GM12878 (cell line): ENCODE results near the gene MRPS18A. TPM values are rescaled to one million over a fixed set of nuclear protein-coding genes. Genes with fewer than 3 reads are reported as not detected.

Experiments used
- ATAC-seq: fragments of 200-7000 bp; cut with Tn5 transposase; 3 replicates; pipeline ENCODE4 v1.9.1; 2020; ENCODE audit warnings: mild to moderate bottlenecking, moderate library complexity
- BruUV-seq: library from RNA; stranded (reverse); fragments of 400-500 nt; replicated peaks from 2 replicates; lab custom pipeline; 2021; lab: Mats Ljungman, UMichigan
- CTCF ChIA-PET: fragments of 300-600 bp; sonication (Branson Sonifier 250); formaldehyde crosslinking; extraction: SDS; loops from one replicate; lab custom pipeline; 2021; ENCODE audit warnings: inconsistent platforms; lab: Yijun Ruan, JAX
- POLR2A ChIA-PET: fragments of 350-600 bp; formaldehyde crosslinking; extraction: SDS; loops from one replicate; lab custom pipeline; 2021; ENCODE audit warnings: inconsistent platforms; lab: Charles Lee
- RAD21 ChIA-PET: fragments of 300-600 bp; sonication (Branson Sonifier 250); formaldehyde crosslinking; loops from one replicate; lab custom pipeline; 2023; ENCODE audit warnings: antibody characterized with exemption; ENCODE audit not compliant: unreplicated experiment; lab: Charles Lee
- SMC1A ChIA-PET: fragments of 300-600 bp; sonication (Branson Sonifier 250); formaldehyde crosslinking; loops from one replicate; lab custom pipeline; 2023; ENCODE audit not compliant: unreplicated experiment, uncharacterized antibody; lab: Charles Lee
- DNase-seq: peaks from one replicate; pipeline ENCODE4 v3.0.0-alpha.2; 2011; ENCODE audit warnings: low read depth, low spot score
- FAIRE-seq: peaks from 3 replicates; lab custom pipeline; 2011; peaks lifted over from hg19 to GRCh38; lab: Jason Lieb, UNC
- H2AFZ ChIP-seq: 2 replicates; pipeline ENCODE4 v1.6.0; 2011; ENCODE audit warnings: low read depth, low read length, control low read depth; ENCODE audit not compliant: control insufficient read depth
- H3K27ac ChIP-seq: 2 replicates; pipeline ENCODE4 v1.5.1; 2011; ENCODE audit warnings: control low read depth; ENCODE audit not compliant: control insufficient read depth, insufficient read depth
- H3K27me3 ChIP-seq, 2 experiments: replicated peaks in 1 of 2; 2 replicates each; pipeline versions ENCODE4 v1.6.0 to v1.6.1; 2011; ENCODE audit warnings: low read length in 1 of 2; ENCODE audit not compliant: control insufficient read depth in 2 of 2, insufficient read depth in 2 of 2
- H3K36me3 ChIP-seq, 2 experiments: 2 replicates each; pipeline ENCODE4 v1.5.1; 2011; ENCODE audit warnings: low read length in 1 of 2; ENCODE audit not compliant: control insufficient read depth in 2 of 2, insufficient read depth in 2 of 2
- H3K4me1 ChIP-seq: 2 replicates; pipeline ENCODE4 v1.6.1; 2011; ENCODE audit warnings: mild to moderate bottlenecking, low read length, moderate library complexity, mixed read lengths; ENCODE audit not compliant: control insufficient read depth, insufficient read depth
- H3K4me2 ChIP-seq: 2 replicates; pipeline ENCODE4 v1.6.0; 2011; ENCODE audit warnings: control low read depth; ENCODE audit not compliant: control insufficient read depth, insufficient read depth
- H3K4me3 ChIP-seq: fragments of 200-600 bp; sonication (generic); 2 replicates; pipeline ENCODE4 v1.5.1; 2016
- H3K79me2 ChIP-seq: 2 replicates; pipeline ENCODE4 v1.6.0; 2011; ENCODE audit warnings: low read length; ENCODE audit not compliant: control insufficient read depth, insufficient read depth
- H3K9ac ChIP-seq: 2 replicates; pipeline ENCODE4 v1.8.0; 2011; ENCODE audit warnings: low read length, control low read depth, mixed read lengths; ENCODE audit not compliant: control insufficient read depth, insufficient read depth
- H3K9me3 ChIP-seq: replicated peaks from 3 replicates; pipeline ENCODE4 v1.5.1; 2011; ENCODE audit warnings: mild to moderate bottlenecking, low read length; ENCODE audit not compliant: control insufficient read depth, insufficient read depth
- H4K20me1 ChIP-seq: 2 replicates; pipeline ENCODE4 v1.6.0; 2011; ENCODE audit not compliant: control insufficient read depth, insufficient read depth
- BACH1 ChIP-seq: fragments of 450-650 bp; IDR thresholded peaks from 2 replicates; pipeline ENCODE4 v1.6.1; 2017; ENCODE audit warnings: mild to moderate bottlenecking, borderline replicate concordance
- BCL11A ChIP-seq: IDR thresholded peaks from 2 replicates; pipeline ENCODE4 v1.6.1; 2011; ENCODE audit warnings: low read depth, low read length
- BHLHE40 ChIP-seq, 2 experiments: fragments of 450-650 bp in 1 of 2; IDR thresholded peaks; 2 replicates each; pipeline ENCODE4 v1.6.1; 2011 to 2017; ENCODE audit warnings: low read depth in 2 of 2, borderline replicate concordance in 1 of 2, improper control_type of control experiment in 1 of 2, low read length in 1 of 2, mild to moderate bottlenecking in 1 of 2
- CHD2 ChIP-seq: IDR thresholded peaks from 2 replicates; pipeline ENCODE4 v1.6.1; 2011; ENCODE audit warnings: low read depth, low read length, improper control_type of control experiment, borderline replicate concordance
- EZH2 ChIP-seq: IDR thresholded peaks from 2 replicates; pipeline ENCODE4 v1.6.1; 2012; ENCODE audit warnings: low read depth, mild to moderate bottlenecking, control low read depth, inconsistent platforms, low read length, borderline replicate concordance; ENCODE audit not compliant: control insufficient read depth
- IRF4 ChIP-seq: IDR thresholded peaks from 2 replicates; pipeline ENCODE4 v1.6.1; 2011; ENCODE audit warnings: low read depth, low read length
- MEF2A ChIP-seq: IDR thresholded peaks from 2 replicates; pipeline ENCODE4 v1.6.1; 2011; ENCODE audit warnings: low read depth, mild to moderate bottlenecking, low read length, moderate library complexity; ENCODE audit not compliant: insufficient read depth
- PML ChIP-seq: IDR thresholded peaks from 2 replicates; pipeline ENCODE4 v1.6.1; 2012; ENCODE audit warnings: low read length, inconsistent platforms
- POLR2AphosphoS2 ChIP-seq: IDR thresholded peaks from 2 replicates; pipeline ENCODE4 v1.6.1; 2011; ENCODE audit warnings: low read depth, mild to moderate bottlenecking, low read length, improper control_type of control experiment, moderate library complexity
- SP1 ChIP-seq: IDR thresholded peaks from one replicate; pipeline ENCODE4 v1.6.1; 2011; ENCODE audit warnings: low read depth, low read length
- SREBF1 ChIP-seq: IDR thresholded peaks from 2 replicates; pipeline ENCODE4 v1.6.1; 2012; ENCODE audit warnings: mild to moderate bottlenecking, low read length
- YY1 ChIP-seq: IDR thresholded peaks from 2 replicates; pipeline ENCODE4 v1.6.1; 2011; ENCODE audit warnings: low read depth, mild to moderate bottlenecking, low read length
- ZNF24 ChIP-seq: fragments of 450-650 bp; IDR thresholded peaks from 2 replicates; pipeline ENCODE4 v1.6.1; 2017; ENCODE audit warnings: antibody characterized with exemption, mild to moderate bottlenecking
- WGBS: methylation state at CpG from one replicate; pipeline ENCODE4 v1.1.6; 2016; ENCODE audit warnings: low lambda C conversion rate; ENCODE audit not compliant: insufficient replicate concordance, insufficient coverage; ENCODE audit errors: missing lambda C conversion rate; 5-methylcytosine and 5-hydroxymethylcytosine counted together
- in situ Hi-C: fragments of 300-500 bp; cut with MboI; formaldehyde crosslinking; loops from 9 replicates; pipeline ENCODE4 v1.14.3; 2018; ENCODE audit warnings: mixed read lengths
- intact Hi-C: fragments of 100-400 bp; cut with micrococcal nuclease; formaldehyde crosslinking; loops from one replicate; pipeline ENCODE4 v1.14.2; 2022; ENCODE audit not compliant: unreplicated experiment
- polyA plus RNA-seq, 11 experiments: library from polyadenylated mRNA; depleted of rRNA in 4 of 11; unstranded in 6 of 11; stranded (reverse) in 5 of 11; fragments of >200 nt; fragmentation: Nextera tagmentation in 4 of 11; fragmentation: Illumina TruSeq in 1 of 11; extraction: Ambion mirVana in 4 of 11; extraction: Trizol in 1 of 11; gene quantifications; 1 replicate in 1 of 11; 2 replicates in 10 of 11; pipeline versions ENCODE4 v1.2.1 to v1.2.3, GENCODE V29; 2011 to 2016; ENCODE audit warnings: inconsistent platforms in 2 of 11, missing spikeins in 2 of 11, low read depth in 1 of 11
- total RNA-seq, 4 experiments: library from RNA; depleted of rRNA in 3 of 4; stranded (reverse); fragments of >200 nt in 3 of 4; fragmentation: Illumina TruSeq in 1 of 4; extraction: Trizol in 1 of 4; gene quantifications; 2 replicates each; pipeline versions ENCODE4 v1.2.1 to v1.2.3, GENCODE V29; 2013 to 2021
- TF ChIP-seq, protein P1 (sequence below): fragments of 450-650 bp; formaldehyde crosslinking; IDR thresholded peaks from 2 replicates; pipeline ENCODE4 v1.4.0; 2020; ENCODE audit warnings: mild to moderate bottlenecking, moderate library complexity
- TF ChIP-seq, protein P2 (sequence below): IDR thresholded peaks from 2 replicates; pipeline ENCODE4 v1.6.1; 2012; ENCODE audit warnings: mild to moderate bottlenecking, low read depth, low read length
- TF ChIP-seq, protein P3 (sequence below): fragments of 450-650 bp; IDR thresholded peaks from 2 replicates; pipeline ENCODE4 v1.6.1; 2017; ENCODE audit warnings: low read depth, mild to moderate bottlenecking, moderate library complexity

Gene MRPS18A
- total and polyA plus RNA-seq, 10 of the 15 experiments (the other 5 are each of a cell fraction or from before 2014, with no cell fraction given): 66.3 to 158 (median 98.7) TPM

DNA sequence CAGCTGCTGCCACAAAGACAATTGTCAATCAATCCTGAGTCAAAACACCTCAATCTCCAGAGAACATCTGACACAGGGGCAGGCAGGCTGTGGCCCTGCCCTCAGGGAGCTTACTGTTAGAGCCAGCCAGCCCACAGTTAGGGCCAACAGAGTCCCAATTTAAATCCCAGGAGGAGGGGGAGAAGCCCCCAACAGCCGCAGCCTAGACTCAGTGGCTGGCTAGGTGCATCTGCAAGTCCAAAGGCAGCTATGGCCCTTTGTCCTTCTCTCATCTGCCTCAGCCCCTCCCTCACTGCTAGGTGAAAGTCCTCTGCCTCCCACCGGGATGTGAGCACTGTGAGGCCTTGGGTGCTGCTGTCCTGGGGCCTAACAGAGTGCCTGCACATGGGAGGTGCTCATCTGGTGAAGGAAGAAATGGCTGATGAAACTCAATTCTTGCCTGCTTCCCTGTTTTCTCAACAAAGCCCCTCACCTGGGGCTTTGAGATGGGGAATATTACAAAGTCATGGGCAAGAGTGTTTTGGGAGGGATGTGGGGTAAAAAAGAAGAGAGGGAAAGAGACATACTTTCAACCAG, 48.7 kb upstream of the MRPS18A start:
- Histone ChIP-seq H3K27me3 (no peaks in the 10 kb centered on the region), H3K9me3 (peaks cover 2% of the 10 kb centered on the region; the same call in 2 of the 3 replicates), H3K9ac (no peak overlapping the region), H3K4me1 (peaks cover 19% of the 10 kb centered on the region), H2AFZ (no peak overlapping the region), H3K4me3 (no peak overlapping the region), H3K4me2 (no peak overlapping the region), H3K79me2 (no peaks in the 10 kb centered on the region), H4K20me1 (no peaks in the 10 kb centered on the region), H3K27ac (no peak overlapping the region), H3K36me3 (no peaks in the 10 kb centered on the region)
- ChIA-PET SMC1A (interaction anchor here (0.7 to 1.0 kb wide), 3 partner anchors 12 to 26 kb away, joined by 3 to 4 read pairs (median 3); no protein-coding TSS in a partner anchor), POLR2A (no interaction called here), RAD21 (interaction anchor here (1.0 kb wide), 1 partner anchor 34 kb away, joined by 4 read pairs; the partner anchor contains the start of gene VEGFA), CTCF (interaction anchor here (1.4 to 1.7 kb wide), 2 partner anchors 12 to 69 kb away, joined by 3 to 6 read pairs; no protein-coding TSS in a partner anchor)
- FAIRE-seq: no peak
- BruUV-seq: no TSS peak
- intact Hi-C loops: no loop called here
- in situ Hi-C loops: no loop called here
- no peak for ATAC-seq
- no peak for DNase-seq
- WGBS: 37% methylated on average over 2 of the region's 2 CpGs
- TF ChIP-seq SREBF1 (no peak), IRF4 (no peak), CHD2 (no peak), EZH2 (no peak), BCL11A (no peak), BACH1 (no peak), POLR2AphosphoS2 (no peak), PML (no peak), MEF2A (no peak), BHLHE40 (IDR thresholded peaks at IDR 0.05; ENCODE audit: borderline replicate concordance in 1 of 2, low read depth in 2 of 2, low read length in 1 of 2) (no peak), YY1 (no peak), ZNF24 (no peak), SP1 (no peak)
- TF ChIP-seq, protein P1, sequence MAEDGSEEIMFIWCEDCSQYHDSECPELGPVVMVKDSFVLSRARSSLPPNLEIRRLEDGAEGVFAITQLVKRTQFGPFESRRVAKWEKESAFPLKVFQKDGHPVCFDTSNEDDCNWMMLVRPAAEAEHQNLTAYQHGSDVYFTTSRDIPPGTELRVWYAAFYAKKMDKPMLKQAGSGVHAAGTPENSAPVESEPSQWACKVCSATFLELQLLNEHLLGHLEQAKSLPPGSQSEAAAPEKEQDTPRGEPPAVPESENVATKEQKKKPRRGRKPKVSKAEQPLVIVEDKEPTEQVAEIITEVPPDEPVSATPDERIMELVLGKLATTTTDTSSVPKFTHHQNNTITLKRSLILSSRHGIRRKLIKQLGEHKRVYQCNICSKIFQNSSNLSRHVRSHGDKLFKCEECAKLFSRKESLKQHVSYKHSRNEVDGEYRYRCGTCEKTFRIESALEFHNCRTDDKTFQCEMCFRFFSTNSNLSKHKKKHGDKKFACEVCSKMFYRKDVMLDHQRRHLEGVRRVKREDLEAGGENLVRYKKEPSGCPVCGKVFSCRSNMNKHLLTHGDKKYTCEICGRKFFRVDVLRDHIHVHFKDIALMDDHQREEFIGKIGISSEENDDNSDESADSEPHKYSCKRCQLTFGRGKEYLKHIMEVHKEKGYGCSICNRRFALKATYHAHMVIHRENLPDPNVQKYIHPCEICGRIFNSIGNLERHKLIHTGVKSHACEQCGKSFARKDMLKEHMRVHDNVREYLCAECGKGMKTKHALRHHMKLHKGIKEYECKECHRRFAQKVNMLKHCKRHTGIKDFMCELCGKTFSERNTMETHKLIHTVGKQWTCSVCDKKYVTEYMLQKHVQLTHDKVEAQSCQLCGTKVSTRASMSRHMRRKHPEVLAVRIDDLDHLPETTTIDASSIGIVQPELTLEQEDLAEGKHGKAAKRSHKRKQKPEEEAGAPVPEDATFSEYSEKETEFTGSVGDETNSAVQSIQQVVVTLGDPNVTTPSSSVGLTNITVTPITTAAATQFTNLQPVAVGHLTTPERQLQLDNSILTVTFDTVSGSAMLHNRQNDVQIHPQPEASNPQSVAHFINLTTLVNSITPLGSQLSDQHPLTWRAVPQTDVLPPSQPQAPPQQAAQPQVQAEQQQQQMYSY (CRISPR knock-in tag): no peak
- TF ChIP-seq, protein P2, sequence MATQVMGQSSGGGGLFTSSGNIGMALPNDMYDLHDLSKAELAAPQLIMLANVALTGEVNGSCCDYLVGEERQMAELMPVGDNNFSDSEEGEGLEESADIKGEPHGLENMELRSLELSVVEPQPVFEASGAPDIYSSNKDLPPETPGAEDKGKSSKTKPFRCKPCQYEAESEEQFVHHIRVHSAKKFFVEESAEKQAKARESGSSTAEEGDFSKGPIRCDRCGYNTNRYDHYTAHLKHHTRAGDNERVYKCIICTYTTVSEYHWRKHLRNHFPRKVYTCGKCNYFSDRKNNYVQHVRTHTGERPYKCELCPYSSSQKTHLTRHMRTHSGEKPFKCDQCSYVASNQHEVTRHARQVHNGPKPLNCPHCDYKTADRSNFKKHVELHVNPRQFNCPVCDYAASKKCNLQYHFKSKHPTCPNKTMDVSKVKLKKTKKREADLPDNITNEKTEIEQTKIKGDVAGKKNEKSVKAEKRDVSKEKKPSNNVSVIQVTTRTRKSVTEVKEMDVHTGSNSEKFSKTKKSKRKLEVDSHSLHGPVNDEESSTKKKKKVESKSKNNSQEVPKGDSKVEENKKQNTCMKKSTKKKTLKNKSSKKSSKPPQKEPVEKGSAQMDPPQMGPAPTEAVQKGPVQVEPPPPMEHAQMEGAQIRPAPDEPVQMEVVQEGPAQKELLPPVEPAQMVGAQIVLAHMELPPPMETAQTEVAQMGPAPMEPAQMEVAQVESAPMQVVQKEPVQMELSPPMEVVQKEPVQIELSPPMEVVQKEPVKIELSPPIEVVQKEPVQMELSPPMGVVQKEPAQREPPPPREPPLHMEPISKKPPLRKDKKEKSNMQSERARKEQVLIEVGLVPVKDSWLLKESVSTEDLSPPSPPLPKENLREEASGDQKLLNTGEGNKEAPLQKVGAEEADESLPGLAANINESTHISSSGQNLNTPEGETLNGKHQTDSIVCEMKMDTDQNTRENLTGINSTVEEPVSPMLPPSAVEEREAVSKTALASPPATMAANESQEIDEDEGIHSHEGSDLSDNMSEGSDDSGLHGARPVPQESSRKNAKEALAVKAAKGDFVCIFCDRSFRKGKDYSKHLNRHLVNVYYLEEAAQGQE: no peak
- TF ChIP-seq, protein P3, sequence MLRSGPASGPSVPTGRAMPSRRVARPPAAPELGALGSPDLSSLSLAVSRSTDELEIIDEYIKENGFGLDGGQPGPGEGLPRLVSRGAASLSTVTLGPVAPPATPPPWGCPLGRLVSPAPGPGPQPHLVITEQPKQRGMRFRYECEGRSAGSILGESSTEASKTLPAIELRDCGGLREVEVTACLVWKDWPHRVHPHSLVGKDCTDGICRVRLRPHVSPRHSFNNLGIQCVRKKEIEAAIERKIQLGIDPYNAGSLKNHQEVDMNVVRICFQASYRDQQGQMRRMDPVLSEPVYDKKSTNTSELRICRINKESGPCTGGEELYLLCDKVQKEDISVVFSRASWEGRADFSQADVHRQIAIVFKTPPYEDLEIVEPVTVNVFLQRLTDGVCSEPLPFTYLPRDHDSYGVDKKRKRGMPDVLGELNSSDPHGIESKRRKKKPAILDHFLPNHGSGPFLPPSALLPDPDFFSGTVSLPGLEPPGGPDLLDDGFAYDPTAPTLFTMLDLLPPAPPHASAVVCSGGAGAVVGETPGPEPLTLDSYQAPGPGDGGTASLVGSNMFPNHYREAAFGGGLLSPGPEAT: no peak
